Measurements from ENCODE around the gene RYR1. TPM values are rescaled to one million over a fixed set of nuclear protein-coding genes. Genes with fewer than 3 reads are reported as not detected.

The RYR1 gene
- total and polyA plus RNA-seq, 5 donors from 2014 or later, result 0.07 to 4.9 (median 0.41) TPM

DNA sequence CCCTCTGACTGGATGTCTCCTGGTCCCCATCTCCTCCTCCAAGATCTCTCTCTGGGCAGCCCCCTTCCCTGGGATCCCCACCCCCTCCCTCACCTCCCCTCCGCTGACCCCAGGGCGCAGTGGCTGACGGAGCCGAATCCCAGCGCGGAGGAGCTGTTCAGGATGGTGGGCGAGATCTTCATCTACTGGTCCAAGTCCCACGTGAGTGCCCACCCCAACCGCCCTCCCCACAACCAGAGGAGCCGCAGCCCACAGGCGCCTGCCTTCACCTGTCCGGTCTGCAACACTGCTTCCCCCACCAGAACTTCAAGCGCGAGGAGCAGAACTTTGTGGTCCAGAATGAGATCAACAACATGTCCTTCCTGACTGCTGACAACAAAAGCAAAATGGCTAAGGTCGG, 89.4 kb downstream of the RYR1 start:
- DNase-seq, result no peak
- Mint-ChIP-seq H3K4me1 (peaks cover 0 to 3% (median 0%) of the 10 kb centered on the region in 4 donors), H3K27ac (no peak overlapping the region), H3K36me3 (no peaks in the 10 kb centered on the region), H3K4me3 (no peak overlapping the region), H3K27me3 (no peaks in the 10 kb centered on the region), H3K9me3 (no peaks in the 10 kb centered on the region)
- no peak for ATAC-seq (ENCODE audit: low read depth in 2 of 2)
- Histone ChIP-seq H3K4me1 (ENCODE audit: control insufficient read depth, insufficient read depth, low read length, poor library complexity, severe bottlenecking) (no peaks in the 10 kb centered on the region), H3K4me3 (ENCODE audit: low read depth, low read length) (no peak overlapping the region), H3K36me3 (ENCODE audit: control insufficient read depth, insufficient read depth, low read length) (no peaks in the 10 kb centered on the region), H3K9me3 (ENCODE audit: control insufficient read depth in 2 of 2, low read length in 2 of 2) (no peaks in the 10 kb centered on the region), H3K27ac (ENCODE audit: insufficient read depth, low read length, poor library complexity, severe bottlenecking) (no peak overlapping the region), H3K27me3 (ENCODE audit: control insufficient read depth, insufficient read depth, low read length) (no peaks in the 10 kb centered on the region)

DNA sequence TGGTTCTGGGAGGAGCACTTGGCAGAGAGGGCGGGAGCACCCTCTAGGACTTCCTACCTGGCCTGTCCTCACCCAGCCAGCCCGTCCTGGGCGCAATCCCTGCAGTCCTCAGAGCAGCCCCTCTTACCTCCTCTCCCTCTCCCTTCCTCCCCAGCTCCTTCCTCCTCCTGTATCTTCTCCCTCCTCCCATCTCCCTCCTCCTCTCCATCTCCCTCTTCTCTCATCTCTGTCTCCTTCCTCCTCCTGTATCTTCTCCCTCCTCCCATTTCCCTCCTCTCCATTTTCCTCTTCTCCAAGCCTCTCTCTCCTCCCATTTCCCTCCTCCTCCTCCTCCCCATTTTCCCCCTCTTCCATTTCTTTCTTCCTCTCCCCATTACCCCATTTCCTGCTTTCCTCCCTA, 89.8 kb downstream of the RYR1 start:
- no peaks in the 10 kb centered on the region for H3K36me3 Mint-ChIP-seq
- Histone ChIP-seq H3K4me3 (ENCODE audit: low read depth, low read length) (no peak overlapping the region), H3K36me3 (ENCODE audit: control insufficient read depth, insufficient read depth, low read length) (no peaks in the 10 kb centered on the region), H3K27me3 (ENCODE audit: control insufficient read depth, insufficient read depth, low read length) (no peaks in the 10 kb centered on the region), H3K9me3 (ENCODE audit: control insufficient read depth in 2 of 2, low read length in 2 of 2) (no peaks in the 10 kb centered on the region), H3K27ac (ENCODE audit: insufficient read depth, low read length, poor library complexity, severe bottlenecking) (no peak overlapping the region), H3K4me1 (ENCODE audit: control insufficient read depth, insufficient read depth, low read length, poor library complexity, severe bottlenecking) (no peaks in the 10 kb centered on the region)
- no peaks in the 10 kb centered on the region for H3K27me3 Mint-ChIP-seq
- DNase-seq (no peak), ATAC-seq (ENCODE audit: low read depth in 2 of 2) (no peak)
- H3K27ac Mint-ChIP-seq, result no peak overlapping the region
- H3K9me3 Mint-ChIP-seq, result no peaks in the 10 kb centered on the region
- peaks cover 0 to 3% (median 0%) of the 10 kb centered on the region in 4 donors for H3K4me1 Mint-ChIP-seq
- no peak overlapping the region for H3K4me3 Mint-ChIP-seq

DNA sequence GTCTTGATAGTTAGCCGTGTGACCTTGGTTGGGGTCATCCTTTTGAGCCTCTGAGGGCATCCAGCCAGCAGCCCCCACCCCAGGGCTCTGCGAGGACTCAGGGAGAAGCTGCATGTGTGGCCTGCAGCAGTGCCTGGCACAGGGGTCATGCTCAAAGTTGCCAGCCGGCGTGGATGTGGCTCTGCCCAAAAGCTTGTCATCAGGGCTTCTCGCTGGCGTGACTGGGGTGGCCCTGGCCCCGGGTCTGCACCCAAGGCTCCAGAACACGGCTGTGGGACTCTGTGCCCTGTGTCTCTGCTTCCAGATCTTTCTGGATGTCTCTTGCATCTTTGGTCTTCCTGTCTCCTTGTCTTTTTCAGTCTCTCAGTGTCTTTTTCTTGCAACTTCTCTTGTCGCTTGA, 90.9 kb downstream of the RYR1 start:
- peaks cover 0 to 3% (median 0%) of the 10 kb centered on the region in 4 donors for H3K4me1 Mint-ChIP-seq
- peak overlapping the region in 1 of 3 donors; percentile 85 for H3K27ac Mint-ChIP-seq
- Histone ChIP-seq H3K36me3 (ENCODE audit: control insufficient read depth, insufficient read depth, low read length) (no peaks in the 10 kb centered on the region), H3K27me3 (ENCODE audit: control insufficient read depth, insufficient read depth, low read length) (no peaks in the 10 kb centered on the region), H3K4me1 (ENCODE audit: control insufficient read depth, insufficient read depth, low read length, poor library complexity, severe bottlenecking) (no peaks in the 10 kb centered on the region), H3K27ac (ENCODE audit: insufficient read depth, low read length, poor library complexity, severe bottlenecking) (no peak overlapping the region), H3K9me3 (ENCODE audit: control insufficient read depth in 2 of 2, low read length in 2 of 2) (no peaks in the 10 kb centered on the region), H3K4me3 (ENCODE audit: low read depth, low read length) (no peak overlapping the region)
- no peak overlapping the region for H3K4me3 Mint-ChIP-seq
- ATAC-seq (ENCODE audit: low read depth in 2 of 2) (no peak), DNase-seq (no peak)
- H3K36me3 Mint-ChIP-seq, result no peaks in the 10 kb centered on the region
- no peaks in the 10 kb centered on the region for H3K27me3 Mint-ChIP-seq
- H3K9me3 Mint-ChIP-seq, result no peaks in the 10 kb centered on the region

DNA sequence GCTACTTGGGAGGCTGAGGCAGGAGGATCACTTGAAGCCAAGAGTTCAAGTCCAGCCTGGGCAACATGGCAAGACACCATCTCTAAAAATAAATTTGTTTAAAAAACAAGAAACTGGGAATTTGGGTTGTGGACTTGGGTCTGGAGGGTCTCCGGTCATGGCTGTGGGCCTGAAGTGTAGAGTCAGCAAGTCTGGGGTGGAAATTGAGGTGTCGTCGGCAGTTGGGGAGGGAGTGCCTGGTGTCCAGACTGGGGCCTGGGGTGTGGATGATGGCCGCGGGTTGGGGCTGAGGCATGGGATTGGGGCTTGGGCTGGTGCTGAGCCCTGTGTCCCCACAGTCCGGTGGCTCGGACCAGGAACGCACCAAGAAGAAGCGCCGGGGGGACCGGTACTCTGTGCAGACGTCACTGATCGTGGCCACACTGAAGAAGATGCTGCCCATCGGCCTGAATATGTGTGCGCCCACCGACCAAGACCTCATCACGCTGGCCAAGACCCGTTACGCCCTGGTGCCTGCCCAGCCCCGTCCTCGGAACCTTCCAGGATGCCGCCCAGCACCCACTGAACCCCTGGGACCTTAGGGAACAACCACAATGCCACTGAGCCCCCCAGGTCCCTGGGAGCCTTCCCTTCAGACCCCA, 91.6 kb downstream of the RYR1 start:
- Mint-ChIP-seq H3K4me1 (peaks cover 0 to 3% (median 0%) of the 10 kb centered on the region in 4 donors), H3K27me3 (no peaks in the 10 kb centered on the region), H3K9me3 (no peaks in the 10 kb centered on the region), H3K36me3 (no peaks in the 10 kb centered on the region), H3K4me3 (no peak overlapping the region), H3K27ac (no peak overlapping the region)
- no peaks in the 10 kb centered on the region for H3K9me3 ChIP-seq (ENCODE audit: control insufficient read depth in 2 of 2, low read length in 2 of 2)
- H3K27me3 ChIP-seq (ENCODE audit: control insufficient read depth, insufficient read depth, low read length), result no peaks in the 10 kb centered on the region
- no peaks in the 10 kb centered on the region for H3K36me3 ChIP-seq (ENCODE audit: control insufficient read depth, insufficient read depth, low read length)
- no peak overlapping the region for H3K4me3 ChIP-seq (ENCODE audit: low read depth, low read length)
- no peaks in the 10 kb centered on the region for H3K4me1 ChIP-seq (ENCODE audit: control insufficient read depth, insufficient read depth, low read length, poor library complexity, severe bottlenecking)
- no peak overlapping the region for H3K27ac ChIP-seq (ENCODE audit: insufficient read depth, low read length, poor library complexity, severe bottlenecking)
- no peak for ATAC-seq (ENCODE audit: low read depth in 2 of 2)
- DNase-seq, result no peak

DNA sequence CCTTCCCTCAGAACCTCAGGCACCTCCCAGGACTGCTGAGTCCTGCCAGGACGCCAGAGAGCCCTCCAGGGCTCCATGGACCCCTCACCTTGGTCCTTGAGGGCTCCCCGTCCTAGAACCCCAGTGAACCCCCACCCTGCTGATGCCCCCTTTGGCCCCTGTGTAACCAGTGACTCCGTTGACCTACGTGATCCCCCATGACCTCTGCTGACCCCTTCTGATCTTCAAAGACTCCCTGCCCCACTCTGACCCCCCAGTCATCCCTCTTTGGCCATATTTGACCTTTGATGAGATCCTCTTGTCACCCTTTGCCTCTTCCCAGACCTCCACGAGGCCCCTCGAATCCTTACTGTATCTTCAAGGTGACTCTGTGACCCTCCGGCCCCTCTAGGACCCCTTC, 92.9 kb downstream of the RYR1 start:
- no peak for DNase-seq
- no peak overlapping the region for H3K4me3 Mint-ChIP-seq
- peaks cover 0 to 5% (median 0%) of the 10 kb centered on the region in 4 donors for H3K4me1 Mint-ChIP-seq
- H3K36me3 ChIP-seq (ENCODE audit: control insufficient read depth, insufficient read depth, low read length), result no peaks in the 10 kb centered on the region
- H3K36me3 Mint-ChIP-seq, result no peaks in the 10 kb centered on the region
- no peaks in the 10 kb centered on the region for H3K27me3 Mint-ChIP-seq
- no peak overlapping the region for H3K27ac Mint-ChIP-seq
- H3K27me3 ChIP-seq (ENCODE audit: control insufficient read depth, insufficient read depth, low read length), result no peaks in the 10 kb centered on the region
- no peaks in the 10 kb centered on the region for H3K4me1 ChIP-seq (ENCODE audit: control insufficient read depth, insufficient read depth, low read length, poor library complexity, severe bottlenecking)
- ATAC-seq (ENCODE audit: low read depth in 2 of 2), result no peak
- H3K4me3 ChIP-seq (ENCODE audit: low read depth, low read length), result no peak overlapping the region
- no peaks in the 10 kb centered on the region for H3K9me3 Mint-ChIP-seq
- no peaks in the 10 kb centered on the region for H3K9me3 ChIP-seq (ENCODE audit: control insufficient read depth in 2 of 2, low read length in 2 of 2)
- no peak overlapping the region for H3K27ac ChIP-seq (ENCODE audit: insufficient read depth, low read length, poor library complexity, severe bottlenecking)

DNA sequence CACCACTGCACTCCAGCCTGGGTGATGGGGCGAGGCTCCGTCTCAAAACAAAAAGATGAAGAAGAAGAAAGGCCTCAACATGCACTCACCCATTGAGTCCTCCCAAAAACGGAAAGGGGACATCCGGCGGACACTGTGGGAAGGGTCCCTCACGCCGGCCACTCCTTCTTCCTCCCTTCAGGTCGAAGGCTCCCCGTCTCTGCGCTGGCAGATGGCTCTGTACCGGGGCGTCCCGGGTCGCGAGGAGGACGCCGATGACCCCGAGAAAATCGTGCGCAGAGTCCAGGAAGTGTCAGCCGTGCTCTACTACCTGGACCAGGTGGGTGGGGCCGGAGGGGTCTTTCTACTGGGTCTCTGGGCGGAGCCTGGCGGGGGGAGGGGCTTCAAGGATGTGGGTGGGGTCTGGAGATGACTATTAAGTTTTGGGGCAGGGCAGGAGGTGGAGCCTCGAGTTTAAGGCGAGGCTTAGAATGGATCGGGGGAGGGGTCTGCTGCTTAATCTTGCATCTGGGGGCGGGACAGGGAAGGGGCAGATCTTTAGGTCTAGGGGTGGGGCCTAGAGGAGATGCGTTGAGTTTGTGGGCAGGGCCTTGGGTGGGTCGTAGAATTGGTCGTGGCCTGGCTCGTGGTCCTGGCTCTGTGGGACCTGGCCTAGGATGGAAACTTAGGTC, 94.1 kb downstream of the RYR1 start:
- Histone ChIP-seq H3K4me1 (ENCODE audit: control insufficient read depth, insufficient read depth, low read length, poor library complexity, severe bottlenecking) (no peaks in the 10 kb centered on the region), H3K27me3 (ENCODE audit: control insufficient read depth, insufficient read depth, low read length) (no peaks in the 10 kb centered on the region), H3K27ac (ENCODE audit: insufficient read depth, low read length, poor library complexity, severe bottlenecking) (no peak overlapping the region), H3K9me3 (ENCODE audit: control insufficient read depth in 2 of 2, low read length in 2 of 2) (no peaks in the 10 kb centered on the region), H3K4me3 (ENCODE audit: low read depth, low read length) (no peak overlapping the region), H3K36me3 (ENCODE audit: control insufficient read depth, insufficient read depth, low read length) (no peaks in the 10 kb centered on the region)
- Mint-ChIP-seq H3K4me1 (peaks cover 0 to 5% (median 0%) of the 10 kb centered on the region in 4 donors), H3K27me3 (no peaks in the 10 kb centered on the region), H3K36me3 (no peaks in the 10 kb centered on the region), H3K27ac (peak overlapping the region in 1 of 3 donors; percentile 69), H3K4me3 (peak overlapping the region in 1 of 4 donors; percentile 69), H3K9me3 (no peaks in the 10 kb centered on the region)
- ATAC-seq (ENCODE audit: low read depth in 2 of 2), result peak in 1 of 2 donors; percentile 24
- peak in 2 of 3 donors; percentile 19 to 37 for DNase-seq

DNA sequence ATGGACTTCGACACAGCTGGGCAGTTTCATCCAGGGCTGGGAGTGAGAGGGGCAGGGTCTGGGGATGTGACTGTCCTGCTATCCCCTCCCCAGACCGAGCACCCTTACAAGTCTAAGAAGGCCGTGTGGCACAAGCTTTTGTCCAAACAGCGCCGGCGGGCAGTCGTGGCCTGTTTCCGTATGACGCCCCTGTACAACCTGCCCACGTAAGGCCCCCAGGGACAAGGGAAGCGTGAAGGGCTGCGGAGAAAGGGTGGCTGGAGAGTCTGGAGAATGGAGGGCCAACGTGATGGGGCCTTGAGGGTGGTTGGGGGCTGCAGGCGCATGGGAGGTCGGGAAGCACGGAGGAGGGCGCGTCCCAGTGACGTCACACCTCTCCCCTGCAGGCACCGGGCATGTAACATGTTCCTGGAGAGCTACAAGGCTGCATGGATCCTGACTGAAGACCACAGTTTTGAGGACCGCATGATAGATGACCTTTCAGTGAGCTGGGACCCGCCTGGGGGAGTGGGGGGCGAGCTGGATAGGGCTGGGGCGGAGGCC, 94.8 kb downstream of the RYR1 start:
- H3K9me3 ChIP-seq (ENCODE audit: control insufficient read depth in 2 of 2, low read length in 2 of 2), result no peaks in the 10 kb centered on the region
- no peaks in the 10 kb centered on the region for H3K36me3 Mint-ChIP-seq
- H3K27ac ChIP-seq (ENCODE audit: insufficient read depth, low read length, poor library complexity, severe bottlenecking), result no peak overlapping the region
- no peak for DNase-seq
- peaks cover 0 to 1% (median 0%) of the 10 kb centered on the region in 7 donors for H3K9me3 Mint-ChIP-seq
- no peak for ATAC-seq (ENCODE audit: low read depth in 2 of 2)
- H3K27me3 ChIP-seq (ENCODE audit: control insufficient read depth, insufficient read depth, low read length), result no peaks in the 10 kb centered on the region
- no peaks in the 10 kb centered on the region for H3K36me3 ChIP-seq (ENCODE audit: control insufficient read depth, insufficient read depth, low read length)
- no peak overlapping the region for H3K4me3 ChIP-seq (ENCODE audit: low read depth, low read length)
- H3K27ac Mint-ChIP-seq, result peak overlapping the region in 1 of 3 donors; percentile 69
- H3K4me1 Mint-ChIP-seq, result peaks cover 0 to 5% (median 1%) of the 10 kb centered on the region in 4 donors
- no peak overlapping the region for H3K4me3 Mint-ChIP-seq
- H3K27me3 Mint-ChIP-seq, result no peaks in the 10 kb centered on the region
- H3K4me1 ChIP-seq (ENCODE audit: control insufficient read depth, insufficient read depth, low read length, poor library complexity, severe bottlenecking), result no peaks in the 10 kb centered on the region

All from CD4-positive, CD25-positive, alpha-beta regulatory T cell (primary cell).